Sigmoid colon (tissue), 4 donors: ENCODE data around the gene TMEM26.

ENCODE experiments used
- CTCF ChIP-seq, 4 experiments: fragments of 450-650 bp in 3 of 4; fragments of 200-600 bp in 1 of 4; IDR thresholded peaks; one replicate each; pipeline ENCODE4 v1.5.1; 2016 to 2019; ENCODE audit warnings: antibody characterized with exemption in 4 of 4, mild to moderate bottlenecking in 3 of 4, moderate library complexity in 2 of 4
- POLR2A ChIP-seq, 2 donors: fragments of 450-650 bp; IDR thresholded peaks; one replicate each; pipeline ENCODE4 v1.6.1; 2016; ENCODE audit warnings: antibody characterized with exemption in 2 of 2, mild to moderate bottlenecking in 2 of 2, moderate library complexity in 2 of 2
- POLR2AphosphoS5 ChIP-seq, 4 donors: sonication (generic); formaldehyde crosslinking; IDR thresholded peaks; one replicate each; pipeline ENCODE4 v1.6.1; 2017; ENCODE audit warnings: antibody characterized with exemption in 4 of 4

GRCh38 chr10:61357687-61358086 is 95.5 kb downstream of the TMEM26 start:
- TF ChIP-seq CTCF (IDR thresholded peaks at IDR 0.05) (no peak), POLR2A (IDR thresholded peaks at IDR 0.05) (no peak), POLR2AphosphoS5 (IDR thresholded peaks at IDR 0.05) (no peak)
